GM18519 (cell line): ENCODE results near the gene FAM78A.
"Not testable (repeated sequence)": the region's sequence is repeated elsewhere in the genome, so short reads cannot be mapped to it uniquely, and the experiment has no call there.

Source experiments
- ATAC-seq: cut with Tn5 transposase; IDR thresholded peaks from one replicate; pipeline ENCODE4 v1.9.1; 2021; ENCODE audit warnings: mild to moderate bottlenecking, moderate library complexity; ENCODE audit not compliant: unreplicated experiment, low FRiP score

FAM78A gene

DNA sequence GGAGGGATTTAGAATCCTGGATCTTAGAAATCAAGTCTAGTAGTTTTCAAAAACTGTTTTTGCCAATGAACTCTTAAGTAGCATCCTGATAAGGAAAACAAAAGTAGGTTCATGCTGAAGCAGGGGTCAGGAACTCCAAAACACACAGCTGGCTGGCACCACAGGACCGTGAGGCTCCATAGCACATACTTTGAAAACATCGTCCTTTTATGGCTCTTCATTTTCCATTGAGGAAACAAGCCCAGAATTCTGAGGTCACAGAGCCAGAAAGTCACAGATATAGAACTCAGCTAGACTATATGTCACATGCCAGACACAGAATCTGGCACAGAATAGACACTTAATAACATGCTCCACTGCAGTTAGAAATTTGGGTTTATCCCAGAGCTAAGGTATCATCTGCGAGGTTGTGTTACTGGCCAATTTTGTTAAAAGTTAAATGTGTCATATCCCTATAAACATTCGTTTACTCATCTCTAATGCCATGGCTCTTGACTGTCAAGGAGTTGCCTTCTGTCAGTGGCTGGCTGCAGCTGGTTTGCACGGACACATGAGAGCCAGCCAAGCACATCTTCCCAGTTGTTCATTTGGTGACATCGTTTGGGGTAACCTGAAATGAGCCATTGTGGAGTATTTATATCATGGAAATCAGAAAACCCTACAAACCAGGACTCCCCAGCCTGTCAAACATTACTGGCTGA is 58.8 kb downstream of the FAM78A start:
- ATAC-seq, result no peak

DNA sequence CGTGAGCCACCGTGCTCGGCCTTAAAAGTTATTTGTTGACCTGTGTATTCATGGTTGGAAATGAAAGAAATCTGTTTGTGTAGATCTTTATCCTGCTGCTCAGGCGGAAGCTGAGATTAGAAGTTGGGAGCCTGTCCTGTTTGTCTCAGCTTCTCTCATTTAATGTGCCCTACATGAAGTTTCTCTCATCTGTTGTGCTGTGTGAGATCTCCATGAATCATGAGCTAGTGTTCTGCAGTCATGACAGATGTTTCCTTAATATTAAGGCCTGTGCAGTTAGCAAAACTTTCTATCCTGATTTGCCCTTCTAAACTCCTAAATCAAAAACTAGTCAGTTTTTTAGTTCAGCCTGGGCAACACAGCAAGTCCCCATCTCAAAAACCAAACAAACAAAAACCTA is 59.5 kb downstream of the FAM78A start:
- no peak for ATAC-seq

DNA sequence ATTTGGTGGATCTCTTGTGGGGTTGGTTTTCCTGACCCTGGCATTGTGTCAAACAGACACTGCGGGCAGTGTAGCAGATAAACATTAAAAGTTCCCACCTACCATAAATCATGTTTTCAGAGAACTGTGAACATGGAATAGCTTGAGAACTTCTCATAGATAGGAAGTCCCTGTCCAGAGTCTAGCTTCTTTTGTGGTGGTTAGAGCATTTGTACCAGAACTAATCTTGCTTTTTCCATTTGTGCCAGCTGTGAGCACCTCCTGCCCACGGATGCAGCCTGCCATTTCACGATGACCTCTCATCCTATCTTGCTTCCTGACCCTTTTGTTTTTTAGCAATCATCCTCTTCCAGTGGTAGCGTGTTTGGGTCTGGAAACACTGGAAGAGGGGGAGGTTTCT is 61.4 kb downstream of the FAM78A start:
- ATAC-seq, result no peak

DNA sequence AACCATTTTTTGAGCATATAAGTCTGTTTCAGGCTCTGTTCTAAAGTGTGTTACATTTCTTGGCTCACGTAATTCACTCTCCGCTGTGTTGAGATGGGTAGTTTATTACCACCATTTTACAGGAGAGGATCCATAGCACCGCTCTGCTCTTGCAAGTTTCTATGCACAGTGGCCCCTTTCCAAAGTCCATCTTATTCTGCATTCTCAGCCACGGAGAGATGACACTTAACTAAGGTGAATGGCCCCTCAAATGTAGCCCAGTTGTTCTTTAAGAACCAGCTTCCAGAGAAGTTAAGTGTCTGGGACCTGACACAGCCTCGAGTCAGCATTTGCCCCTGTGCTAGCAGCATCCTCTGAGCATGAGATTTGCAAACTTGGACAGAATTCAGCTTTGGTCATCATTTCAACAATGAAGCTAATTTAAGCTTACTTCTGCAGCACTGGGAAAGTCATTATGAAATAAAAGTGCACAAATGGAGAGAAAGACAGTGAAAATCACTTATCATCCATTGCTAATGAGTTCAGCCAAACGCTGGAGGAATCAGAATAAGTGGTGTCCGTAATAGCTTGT is 61.9 kb downstream of the FAM78A start:
- no peak for ATAC-seq

DNA sequence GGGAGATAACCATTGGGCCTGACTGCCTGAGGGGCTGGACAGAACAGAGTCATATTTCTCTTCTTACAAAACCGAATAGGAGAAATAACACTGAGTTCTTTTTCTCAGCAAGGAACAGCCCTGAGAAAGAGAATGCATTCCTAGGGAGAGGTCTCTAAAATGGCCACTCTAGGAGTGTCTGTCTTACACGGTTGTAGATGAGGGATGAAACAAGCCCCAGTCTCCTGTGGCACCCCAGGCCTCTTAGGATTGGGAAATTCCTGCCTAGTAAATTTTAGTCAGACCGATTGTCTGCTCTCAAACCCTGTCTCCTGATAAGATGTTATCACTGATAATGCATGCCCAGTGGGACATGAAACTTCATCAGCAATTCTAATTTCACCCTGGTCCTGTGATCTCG is 64.4 kb downstream of the FAM78A start:
- ATAC-seq, result not testable (repeated sequence)
